GM23338 (cell line): ENCODE data around the gene KCNMB4. TPM values are rescaled to one million over a fixed set of nuclear protein-coding genes. Genes with fewer than 3 reads are reported as not detected.

Experiments
- ATAC-seq: fragments of 200-7000 bp; cut with Tn5 transposase; 3 replicates; pipeline ENCODE4 v1.9.1; 2020
- DNase-seq: peaks from one replicate; pipeline ENCODE4 v3.0.0-alpha.2; 2015; ENCODE audit warnings: low spot score
- H2AFZ ChIP-seq: fragments of 200-600 bp; sonication (generic); 2 replicates; pipeline ENCODE4 v1.8.0; 2016; ENCODE audit warnings: antibody characterized with exemption, mild to moderate bottlenecking, moderate library complexity
- H3F3A ChIP-seq: fragments of 200-600 bp; sonication (generic); replicated peaks from 2 replicates; pipeline ENCODE4 v1.8.0; 2017; ENCODE audit warnings: antibody characterized with exemption, mixed run types, low read depth
- H3K27ac ChIP-seq: fragments of 200-600 bp; sonication (generic); 2 replicates; pipeline ENCODE4 v1.6.1; 2016; ENCODE audit warnings: low read depth
- H3K27me3 ChIP-seq: fragments of 200-600 bp; sonication (generic); 2 replicates; pipeline ENCODE4 v1.8.0; 2016; ENCODE audit warnings: mild to moderate bottlenecking, mixed run types, moderate library complexity; ENCODE audit not compliant: insufficient read depth
- H3K36me3 ChIP-seq: fragments of 200-600 bp; sonication (generic); 2 replicates; pipeline ENCODE4 v1.8.0; 2016; ENCODE audit warnings: mild to moderate bottlenecking; ENCODE audit not compliant: insufficient read depth
- H3K4me1 ChIP-seq: fragments of 200-600 bp; sonication (generic); 2 replicates; pipeline ENCODE4 v1.8.0; 2016; ENCODE audit warnings: mild to moderate bottlenecking, moderate library complexity; ENCODE audit not compliant: insufficient read depth
- H3K4me2 ChIP-seq: fragments of 200-600 bp; sonication (generic); 2 replicates; pipeline ENCODE4 v1.7.1; 2017; ENCODE audit warnings: mixed run types
- H3K4me3 ChIP-seq: fragments of 200-600 bp; sonication (generic); 2 replicates; pipeline ENCODE4 v1.6.1; 2016; ENCODE audit warnings: mixed run types
- H3K79me2 ChIP-seq: fragments of 200-600 bp; sonication (generic); replicated peaks from 2 replicates; pipeline ENCODE4 v1.8.0; 2017; ENCODE audit warnings: mild to moderate bottlenecking; ENCODE audit not compliant: insufficient read depth
- H3K9me2 ChIP-seq: fragments of 200-600 bp; sonication (generic); 2 replicates; pipeline ENCODE4 v1.8.0; 2017; ENCODE audit not compliant: insufficient read depth
- H4K20me1 ChIP-seq: fragments of 200-600 bp; sonication (generic); replicated peaks from 2 replicates; pipeline ENCODE4 v1.8.0; 2017; ENCODE audit warnings: mild to moderate bottlenecking; ENCODE audit not compliant: insufficient read depth
- H3K27ac Mint-ChIP-seq: 2 replicates; pipeline ENCODE4 v1.8.0; 2020; ENCODE audit warnings: inconsistent platforms, mild to moderate bottlenecking, moderate library complexity, mixed read lengths
- H3K27me3 Mint-ChIP-seq: 3 replicates; pipeline ENCODE4 v1.8.0; 2022; ENCODE audit warnings: low read depth, mild to moderate bottlenecking, moderate library complexity, mixed read lengths, inconsistent platforms; ENCODE audit not compliant: insufficient read depth, poor library complexity
- H3K36me3 Mint-ChIP-seq: 3 replicates; pipeline ENCODE4 v1.8.0; 2021; ENCODE audit warnings: low read depth, mild to moderate bottlenecking, inconsistent platforms, moderate library complexity, mixed read lengths
- H3K4me1 Mint-ChIP-seq: 3 replicates; pipeline ENCODE4 v1.8.0; 2020; ENCODE audit warnings: mild to moderate bottlenecking, inconsistent platforms, mixed read lengths
- H3K4me3 Mint-ChIP-seq: 3 replicates; pipeline ENCODE4 v1.8.0; 2021; ENCODE audit warnings: moderate library complexity, mild to moderate bottlenecking, inconsistent platforms, mixed read lengths
- H3K9me3 Mint-ChIP-seq: 3 replicates; pipeline ENCODE4 v1.8.0; 2020; ENCODE audit warnings: moderate library complexity, mild to moderate bottlenecking, inconsistent platforms, mixed read lengths
- CTCF ChIP-seq, 2 experiments: fragments of 200-600 bp in 1 of 2; sonication (generic) in 1 of 2; conservative IDR thresholded peaks; 2 replicates each; pipeline versions ENCODE4 v1.5.1 to v1.6.1; 2016 to 2017; ENCODE audit warnings: antibody characterized with exemption in 2 of 2, low read depth in 2 of 2, mild to moderate bottlenecking in 2 of 2, moderate library complexity in 1 of 2
- ETS1 ChIP-seq: IDR thresholded peaks from 2 replicates; pipeline ENCODE4 v1.6.1; 2016; ENCODE audit warnings: antibody characterized with exemption
- EZH2phosphoT487 ChIP-seq: fragments of 200-600 bp; sonication (generic); IDR thresholded peaks from one replicate; pipeline ENCODE4 v1.8.1; 2018; ENCODE audit warnings: antibody characterized with exemption; ENCODE audit not compliant: unreplicated experiment
- NANOG ChIP-seq: IDR thresholded peaks from 2 replicates; pipeline ENCODE4 v1.6.1; 2016; ENCODE audit warnings: antibody characterized with exemption, borderline replicate concordance
- POLR2AphosphoS5 ChIP-seq: IDR thresholded peaks from 2 replicates; pipeline ENCODE4 v1.6.1; 2016; ENCODE audit warnings: antibody characterized with exemption, low read depth
- STAT1 ChIP-seq: IDR thresholded peaks from one replicate; pipeline ENCODE4 v1.6.1; 2016; ENCODE audit warnings: antibody characterized with exemption; ENCODE audit not compliant: unreplicated experiment
- ZNF114 ChIP-seq: fragments of 250-450 bp; sonication (Bioruptor Pico); IDR thresholded peaks from 2 replicates; pipeline ENCODE4 v1.5.0; 2020; ENCODE audit warnings: mild to moderate bottlenecking, moderate library complexity
- ZNF331 ChIP-seq: fragments of 250-450 bp; sonication (Bioruptor Pico); IDR thresholded peaks from 2 replicates; pipeline ENCODE4 v1.5.0; 2020; ENCODE audit warnings: low read depth, mild to moderate bottlenecking, moderate library complexity
- polyA plus RNA-seq: library from polyadenylated mRNA; unstranded; fragments of >200 nt; fragmentation: Nextera tagmentation; extraction: Ambion mirVana; gene quantifications from 2 replicates; pipeline ENCODE4 v1.2.1, GENCODE V29; 2016
- total RNA-seq: library from RNA; depleted of rRNA; stranded (reverse); fragments of >200 nt; shearing (Covaris generic); gene quantifications from 2 replicates; pipeline ENCODE4 v1.2.3, GENCODE V29; 2014
- TF ChIP-seq, protein P1 (sequence below): IDR thresholded peaks from one replicate; pipeline ENCODE4 v1.6.1; 2018; ENCODE audit warnings: antibody characterized with exemption; ENCODE audit not compliant: unreplicated experiment

Gene KCNMB4
- total and polyA plus RNA-seq, 2 experiments from 2014 or later, result 9.4 to 14.7 TPM

DNA sequence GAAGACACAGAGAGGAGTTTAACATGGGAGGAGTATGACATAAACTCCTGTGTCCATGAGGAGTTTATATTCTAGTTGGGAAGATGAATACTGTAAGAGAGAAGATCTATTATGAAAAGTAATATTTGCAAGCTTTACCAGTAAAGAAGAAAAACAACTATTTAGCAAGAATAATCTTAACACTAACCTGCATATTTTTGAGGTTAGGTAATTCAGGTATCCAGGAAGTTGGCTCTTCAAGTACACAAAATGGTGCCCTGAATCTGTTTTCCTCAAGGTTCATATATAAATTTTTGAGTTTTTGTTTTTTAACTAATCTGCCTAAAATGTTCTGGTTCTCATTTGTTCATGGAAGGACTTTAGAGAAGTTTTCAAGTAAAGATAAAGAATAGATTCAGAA lies 33.9 kb upstream of the KCNMB4 start:
- TF ChIP-seq POLR2AphosphoS5 (no peak), CTCF (conservative IDR thresholded peaks at IDR 0.05; ENCODE audit: low read depth in 2 of 2) (no peak)
- H3K4me1 Mint-ChIP-seq, result peaks cover 47% of the 10 kb centered on the region
- Histone ChIP-seq H3K27me3 (no peaks in the 10 kb centered on the region), H3K4me3 (no peak overlapping the region), H2AFZ (no peak overlapping the region), H3K79me2 (peaks cover 4% of the 10 kb centered on the region; the same call in 1 of the 2 replicates), H3F3A (no peaks in the 10 kb centered on the region), H3K9me2 (no peaks in the 10 kb centered on the region), H3K4me2 (no peak overlapping the region), H3K4me1 (peaks cover 62% of the 10 kb centered on the region), H3K27ac (no peak overlapping the region), H3K36me3 (no peaks in the 10 kb centered on the region; the same call in 1 of the 2 replicates), H4K20me1 (no peaks in the 10 kb centered on the region)
- no peaks in the 10 kb centered on the region for H3K27me3 Mint-ChIP-seq
- no peak overlapping the region for H3K4me3 Mint-ChIP-seq
- ATAC-seq (no peak), DNase-seq (peak; percentile 16)
- H3K27ac Mint-ChIP-seq, result no peak overlapping the region
- no peaks in the 10 kb centered on the region for H3K9me3 Mint-ChIP-seq
- H3K36me3 Mint-ChIP-seq, result peaks cover 9% of the 10 kb centered on the region; the same call in 2 of the 3 replicates

GRCh38 chr12:70334742-70335141 lies 31.3 kb upstream of the KCNMB4 start:
- Histone ChIP-seq H3K27me3 (no peaks in the 10 kb centered on the region), H3K27ac (no peak overlapping the region), H3F3A (no peaks in the 10 kb centered on the region), H3K4me2 (peak overlapping the region; percentile 44), H2AFZ (no peak overlapping the region), H3K4me1 (peaks cover 51% of the 10 kb centered on the region), H3K4me3 (0 out of 2 replicates have a peak overlapping the region, but pooled peaks have one; percentile 5), H3K9me2 (no peaks in the 10 kb centered on the region), H4K20me1 (no peaks in the 10 kb centered on the region), H3K79me2 (no peaks in the 10 kb centered on the region; the same call in 1 of the 2 replicates), H3K36me3 (peaks cover 9% of the 10 kb centered on the region; the same call in 1 of the 2 replicates)
- H3K9me3 Mint-ChIP-seq, result no peaks in the 10 kb centered on the region
- TF ChIP-seq NANOG (peak; percentile 56; the same call in 1 of the 2 replicates), STAT1 (no peak)
- peak overlapping the region; percentile 92 for H3K27ac Mint-ChIP-seq
- peak overlapping the region; percentile 30; the same call in 1 of the 3 replicates for H3K4me3 Mint-ChIP-seq
- peaks cover 38% of the 10 kb centered on the region for H3K4me1 Mint-ChIP-seq
- peaks cover 21% of the 10 kb centered on the region for H3K36me3 Mint-ChIP-seq
- no peak for ATAC-seq
- H3K27me3 Mint-ChIP-seq, result no peaks in the 10 kb centered on the region
- DNase-seq, result no peak

DNA sequence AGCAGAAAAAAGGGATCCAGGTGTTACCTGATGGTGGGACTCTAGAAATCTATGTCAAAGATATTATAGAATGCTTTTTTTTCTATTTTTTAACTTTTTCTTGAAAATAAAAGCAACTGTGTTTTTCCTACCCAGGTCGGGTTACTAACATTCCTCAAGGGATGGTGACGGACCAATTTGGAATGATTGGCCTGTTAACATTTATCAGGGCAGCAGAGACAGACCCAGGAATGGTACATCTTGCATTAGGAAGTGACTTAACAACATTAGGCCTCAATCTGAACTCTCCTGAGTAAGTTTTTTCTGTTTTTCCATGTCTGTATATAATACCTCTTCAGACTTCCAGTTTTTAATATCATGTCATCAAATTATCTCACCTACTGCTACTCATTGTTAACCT lies 27.6 kb upstream of the KCNMB4 start:
- H3K9me3 Mint-ChIP-seq, result no peaks in the 10 kb centered on the region
- H3K4me2 ChIP-seq, result no peak overlapping the region
- no peaks in the 10 kb centered on the region for H3F3A ChIP-seq
- ATAC-seq (no peak), DNase-seq (no peak)
- no peak overlapping the region for H3K4me3 Mint-ChIP-seq
- no peak overlapping the region for H3K27ac Mint-ChIP-seq
- H4K20me1 ChIP-seq, result peaks cover 5% of the 10 kb centered on the region; the same call in 1 of the 2 replicates
- H3K4me1 Mint-ChIP-seq, result peaks cover 12% of the 10 kb centered on the region
- no peaks in the 10 kb centered on the region for H3K79me2 ChIP-seq
- peaks cover 15% of the 10 kb centered on the region; the same call in 1 of the 2 replicates for H3K36me3 ChIP-seq
- no peak overlapping the region for H2AFZ ChIP-seq
- TF ChIP-seq POLR2AphosphoS5, result no peak
- no peak for TF ChIP-seq ZNF114 (CRISPR knock-in tag)
- TF ChIP-seq, protein P1, sequence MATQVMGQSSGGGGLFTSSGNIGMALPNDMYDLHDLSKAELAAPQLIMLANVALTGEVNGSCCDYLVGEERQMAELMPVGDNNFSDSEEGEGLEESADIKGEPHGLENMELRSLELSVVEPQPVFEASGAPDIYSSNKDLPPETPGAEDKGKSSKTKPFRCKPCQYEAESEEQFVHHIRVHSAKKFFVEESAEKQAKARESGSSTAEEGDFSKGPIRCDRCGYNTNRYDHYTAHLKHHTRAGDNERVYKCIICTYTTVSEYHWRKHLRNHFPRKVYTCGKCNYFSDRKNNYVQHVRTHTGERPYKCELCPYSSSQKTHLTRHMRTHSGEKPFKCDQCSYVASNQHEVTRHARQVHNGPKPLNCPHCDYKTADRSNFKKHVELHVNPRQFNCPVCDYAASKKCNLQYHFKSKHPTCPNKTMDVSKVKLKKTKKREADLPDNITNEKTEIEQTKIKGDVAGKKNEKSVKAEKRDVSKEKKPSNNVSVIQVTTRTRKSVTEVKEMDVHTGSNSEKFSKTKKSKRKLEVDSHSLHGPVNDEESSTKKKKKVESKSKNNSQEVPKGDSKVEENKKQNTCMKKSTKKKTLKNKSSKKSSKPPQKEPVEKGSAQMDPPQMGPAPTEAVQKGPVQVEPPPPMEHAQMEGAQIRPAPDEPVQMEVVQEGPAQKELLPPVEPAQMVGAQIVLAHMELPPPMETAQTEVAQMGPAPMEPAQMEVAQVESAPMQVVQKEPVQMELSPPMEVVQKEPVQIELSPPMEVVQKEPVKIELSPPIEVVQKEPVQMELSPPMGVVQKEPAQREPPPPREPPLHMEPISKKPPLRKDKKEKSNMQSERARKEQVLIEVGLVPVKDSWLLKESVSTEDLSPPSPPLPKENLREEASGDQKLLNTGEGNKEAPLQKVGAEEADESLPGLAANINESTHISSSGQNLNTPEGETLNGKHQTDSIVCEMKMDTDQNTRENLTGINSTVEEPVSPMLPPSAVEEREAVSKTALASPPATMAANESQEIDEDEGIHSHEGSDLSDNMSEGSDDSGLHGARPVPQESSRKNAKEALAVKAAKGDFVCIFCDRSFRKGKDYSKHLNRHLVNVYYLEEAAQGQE, result no peak
- TF ChIP-seq EZH2phosphoT487, result no peak
- no peak for TF ChIP-seq CTCF (conservative IDR thresholded peaks at IDR 0.05; ENCODE audit: low read depth in 2 of 2)
- no peak for TF ChIP-seq STAT1
- TF ChIP-seq ETS1, result no peak
- no peak for TF ChIP-seq ZNF331
- H3K27me3 Mint-ChIP-seq, result peaks cover 2% of the 10 kb centered on the region
- H3K27ac ChIP-seq, result no peak overlapping the region
- H3K4me1 ChIP-seq, result peaks cover 20% of the 10 kb centered on the region
- no peaks in the 10 kb centered on the region for H3K27me3 ChIP-seq
- H3K9me2 ChIP-seq, result no peaks in the 10 kb centered on the region
- no peak overlapping the region for H3K4me3 ChIP-seq
- H3K36me3 Mint-ChIP-seq, result peaks cover 51% of the 10 kb centered on the region
